HG03097 (cell line): Measurements from ENCODE around the gene MED13.
"Not testable (repeated sequence)": the region's sequence is repeated elsewhere in the genome, so short reads cannot be mapped to it uniquely, and the experiment has no call there.

Experiments used
- ATAC-seq: cut with Tn5 transposase; IDR thresholded peaks from one replicate; pipeline ENCODE4 v1.9.1; 2021; ENCODE audit not compliant: unreplicated experiment, low FRiP score

The MED13 gene

GRCh38 chr17:62003141-62003540 is 61.9 kb downstream of the MED13 start:
- ATAC-seq = not testable (repeated sequence)

- no peak for ATAC-seq
Observed at GRCh38 chr17:62001105-62001504, 64.0 kb downstream of the MED13 start.

- ATAC-seq = no peak
Observed at GRCh38 chr17:62000186-62000585, 64.9 kb downstream of the MED13 start.

GRCh38 chr17:61998534-61998933 is 66.5 kb downstream of the MED13 start:
- not testable (repeated sequence) for ATAC-seq

GRCh38 chr17:61997664-61998063 is 67.4 kb downstream of the MED13 start:
- ATAC-seq = no peak

DNA sequence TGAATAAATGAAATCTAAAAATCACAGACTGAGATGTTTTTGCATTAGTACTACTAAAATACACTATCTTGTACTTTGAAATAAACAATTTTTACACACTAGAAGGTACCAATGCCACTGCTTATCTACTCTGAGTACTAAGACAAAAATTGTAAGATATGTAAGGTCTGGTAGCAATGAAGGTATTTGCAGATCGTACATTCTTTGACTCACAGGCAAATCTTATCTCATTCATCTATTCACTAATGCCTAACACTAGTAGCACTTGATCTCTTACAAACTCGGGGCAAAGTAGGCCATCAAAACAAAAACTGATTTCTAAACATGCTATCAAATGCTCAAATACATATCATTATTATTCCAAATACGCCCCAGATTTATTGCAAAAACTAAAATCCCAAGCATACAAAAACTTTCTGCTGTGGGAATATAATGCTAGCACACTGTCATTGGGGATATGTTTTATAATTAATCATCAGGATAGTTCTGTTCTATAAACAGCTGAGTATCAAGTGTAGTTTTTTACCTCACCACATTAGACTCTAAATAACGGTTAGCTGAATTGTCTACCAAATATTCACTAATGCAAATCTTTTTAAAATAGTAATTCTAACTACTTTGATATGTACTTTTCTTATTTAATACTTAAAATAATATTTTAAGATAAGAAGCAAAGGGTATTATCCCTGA is 68.0 kb downstream of the MED13 start:
- ATAC-seq = no peak

GRCh38 chr17:61989509-61989908 is 75.6 kb downstream of the MED13 start:
- no peak for ATAC-seq

DNA sequence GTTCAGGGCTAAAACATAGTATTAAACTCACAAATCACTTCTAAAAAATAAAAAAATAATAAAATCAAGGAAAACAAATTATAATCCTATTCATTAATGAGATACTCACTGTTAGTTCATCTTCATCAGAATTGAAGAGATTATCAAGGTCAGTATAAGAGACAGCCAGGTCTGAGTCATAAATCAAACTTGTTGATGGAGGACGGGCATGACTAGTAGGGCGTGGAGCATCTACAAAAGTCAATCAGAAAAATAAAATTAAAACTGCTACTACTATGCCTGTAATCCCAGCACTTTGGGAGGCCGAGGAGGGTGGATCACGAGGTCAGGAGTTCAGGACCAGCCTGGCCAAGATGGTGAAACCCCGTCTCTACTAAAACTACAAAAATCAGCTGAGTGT is 78.2 kb downstream of the MED13 start:
- no peak for ATAC-seq

DNA sequence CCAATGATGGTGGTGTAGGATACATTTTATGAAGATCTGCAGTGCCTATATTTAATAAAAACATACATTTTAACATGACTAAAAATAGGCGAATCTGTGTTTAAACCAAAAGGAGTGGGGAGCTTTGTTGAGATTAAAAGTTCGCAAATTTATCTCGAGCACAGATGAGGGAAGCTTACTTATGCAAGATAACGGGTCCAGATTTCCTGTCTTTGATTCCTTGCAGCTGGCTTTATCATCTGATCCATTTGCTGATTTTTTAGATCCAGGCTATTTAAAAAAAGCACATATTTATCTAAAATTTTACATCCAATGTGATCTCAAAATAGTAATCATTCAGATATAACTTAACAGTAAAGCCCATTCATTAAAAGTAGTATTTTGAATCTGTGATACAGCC is 80.3 kb downstream of the MED13 start:
- ATAC-seq = no peak

DNA sequence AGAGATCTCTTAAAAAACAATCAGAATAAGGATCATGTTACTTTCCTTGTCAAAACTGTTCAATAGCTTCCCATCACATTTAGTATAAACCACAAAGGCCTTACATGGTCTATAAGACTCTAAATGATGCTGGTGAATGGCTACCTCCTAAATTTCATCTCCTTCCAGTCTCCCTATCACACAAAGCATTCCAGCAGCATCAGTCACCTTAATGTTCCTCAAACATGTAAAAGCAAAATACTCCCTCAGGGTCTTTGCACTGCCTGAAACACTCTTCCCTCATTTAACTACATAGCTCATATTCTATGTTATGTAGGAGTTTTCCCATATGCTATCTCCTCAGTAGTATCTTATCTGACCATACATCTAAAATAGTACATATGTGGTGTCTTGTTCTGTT is 83.8 kb downstream of the MED13 start:
- ATAC-seq = no peak

DNA sequence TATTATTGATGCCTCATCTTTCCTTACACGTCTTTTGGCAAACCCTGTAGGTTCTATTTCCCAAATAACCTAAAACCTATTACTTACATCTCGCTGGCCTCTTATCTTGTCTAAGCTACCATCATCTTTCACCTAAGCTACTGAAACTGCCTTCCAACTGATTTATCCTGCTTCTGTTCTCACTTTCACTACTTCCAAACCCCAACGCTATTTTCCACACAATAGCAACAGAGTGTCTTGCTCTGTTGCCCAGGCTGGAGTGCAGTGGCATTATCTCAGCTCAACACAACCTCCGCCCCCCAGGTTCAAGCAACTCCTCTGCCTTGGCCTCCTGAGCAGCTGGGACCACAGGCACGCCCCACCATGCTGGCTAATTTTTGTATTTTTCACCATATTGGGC is 84.5 kb downstream of the MED13 start:
- no peak for ATAC-seq

GRCh38 chr17:61974115-61974514 is 91.0 kb downstream of the MED13 start:
- ATAC-seq = no peak

- no peak for ATAC-seq
Observed at GRCh38 chr17:61972311-61972710, 92.8 kb downstream of the MED13 start.

GRCh38 chr17:61970030-61970429 is 95.0 kb downstream of the MED13 start:
- ATAC-seq = no peak

DNA sequence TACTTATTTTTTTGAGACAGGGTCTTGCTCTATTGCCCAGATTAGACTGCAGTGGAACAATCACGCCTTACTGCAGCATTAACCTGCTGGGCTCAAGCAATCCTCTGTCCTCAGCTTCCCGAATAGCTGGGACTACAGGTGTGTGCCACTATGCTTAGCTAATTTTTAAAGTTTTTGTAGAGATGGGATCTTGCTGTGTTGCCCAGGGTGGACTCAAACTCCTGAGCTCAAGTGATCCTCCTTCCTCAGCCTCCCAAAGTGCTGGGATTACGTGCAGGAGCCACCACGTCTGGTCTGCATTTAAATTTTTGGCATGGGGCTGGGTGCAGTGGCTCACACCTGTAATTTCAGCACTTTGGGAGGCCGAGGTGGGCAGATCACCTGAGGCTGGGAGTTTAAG is 96.3 kb downstream of the MED13 start:
- ATAC-seq = no peak

- no peak for ATAC-seq
Observed at GRCh38 chr17:61967729-61968128, 97.3 kb downstream of the MED13 start.

- ATAC-seq = no peak
Observed at GRCh38 chr17:61966191-61966590, 98.9 kb downstream of the MED13 start.

GRCh38 chr17:61955619-61956018 is 109.5 kb downstream of the MED13 start:
- no peak for ATAC-seq

- ATAC-seq = no peak
Observed at GRCh38 chr17:61947367-61948078, 117.6 kb downstream of the MED13 start.

DNA sequence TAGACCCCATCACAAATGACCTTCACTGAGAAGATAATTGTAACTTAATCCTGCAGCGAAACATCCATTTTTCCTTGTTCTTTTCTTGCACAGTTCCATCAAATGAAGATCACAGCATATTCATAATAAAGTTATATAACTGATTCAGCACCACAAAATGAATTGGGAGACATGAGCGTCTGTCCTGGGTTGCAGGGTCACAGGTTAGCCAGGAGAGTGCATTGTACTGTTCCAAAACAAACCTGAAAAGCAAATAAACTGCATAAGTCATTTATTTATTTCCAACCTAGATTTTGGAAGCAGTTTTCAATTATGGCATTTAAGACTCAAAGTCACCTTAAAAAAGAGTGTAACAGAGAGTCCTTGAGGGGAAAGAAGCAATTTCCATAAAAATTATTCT is 118.7 kb downstream of the MED13 start:
- no peak for ATAC-seq

DNA sequence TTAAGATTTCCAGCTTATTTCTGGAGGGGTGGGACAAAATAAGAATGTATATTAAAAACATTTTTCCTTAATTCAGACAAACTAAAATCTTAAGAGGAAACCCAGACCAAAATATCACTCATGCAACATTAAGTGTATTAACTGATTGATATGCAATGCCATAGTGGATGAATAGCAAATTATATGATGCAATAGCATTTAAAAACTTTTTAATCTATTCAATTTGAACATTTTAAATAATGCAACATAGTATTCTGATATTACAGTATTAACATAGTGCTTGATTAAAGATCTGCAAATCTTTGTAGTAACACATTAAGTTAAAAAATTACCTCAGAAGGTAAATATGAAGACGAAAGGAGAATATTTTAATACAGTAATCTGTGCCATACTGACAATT is 122.0 kb downstream of the MED13 start:
- no peak for ATAC-seq

DNA sequence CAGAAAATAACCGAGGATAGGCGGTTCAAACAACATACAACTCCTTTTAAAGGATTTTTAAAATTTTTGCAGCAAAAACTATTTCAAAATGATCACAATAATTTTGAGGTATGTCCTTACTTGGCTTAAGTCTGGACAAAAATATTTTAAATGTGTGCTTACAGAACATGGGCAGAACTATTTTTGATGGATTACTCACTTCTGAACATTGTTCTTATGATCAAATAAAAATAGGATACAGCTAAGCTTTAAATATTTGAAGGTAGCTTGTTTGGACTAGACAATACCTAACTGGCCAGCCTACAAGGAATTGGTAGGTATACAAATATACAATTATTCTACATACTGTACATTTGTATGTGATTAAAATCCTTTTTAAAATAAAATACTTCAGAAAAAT is 123.0 kb downstream of the MED13 start:
- no peak for ATAC-seq
